NOMO-1 treated with DMSO at 0.1 percent for 48 hours (cell line): Measurements from ENCODE around the gene CRTAC1.
"Not testable (repeated sequence)": the region's sequence is repeated elsewhere in the genome, so short reads cannot be mapped to it uniquely, and the experiment has no call there.

ENCODE experiments used
- DNase-seq: peaks from one replicate; lab custom pipeline; 2025; ENCODE audit not compliant: unreplicated experiment; lab: John Stamatoyannopoulos, UW

Gene CRTAC1

GRCh38 chr10:97849103-97849686 lies 181.2 kb downstream of the CRTAC1 start:
- no peak for DNase-seq

GRCh38 chr10:97844678-97845077 lies 185.7 kb downstream of the CRTAC1 start:
- no peak for DNase-seq

GRCh38 chr10:97843972-97844371 lies 186.4 kb downstream of the CRTAC1 start:
- not testable (repeated sequence) for DNase-seq

GRCh38 chr10:97843281-97843671 lies 187.1 kb downstream of the CRTAC1 start:
- DNase-seq = no peak

- no peak for DNase-seq
Observed at GRCh38 chr10:97842656-97843280, 187.7 kb downstream of the CRTAC1 start.

- DNase-seq = not testable (repeated sequence)
Observed at GRCh38 chr10:97842114-97842513, 188.3 kb downstream of the CRTAC1 start.

GRCh38 chr10:97841166-97841565 lies 189.3 kb downstream of the CRTAC1 start:
- DNase-seq = not testable (repeated sequence)

GRCh38 chr10:97838091-97838490 lies 192.3 kb downstream of the CRTAC1 start:
- no peak for DNase-seq

- DNase-seq = no peak
Observed at GRCh38 chr10:97836446-97836845, 194.0 kb downstream of the CRTAC1 start.

GRCh38 chr10:97831259-97831658 lies 199.2 kb downstream of the CRTAC1 start:
- no peak for DNase-seq

GRCh38 chr10:97830064-97830463 lies 200.4 kb downstream of the CRTAC1 start:
- no peak for DNase-seq

GRCh38 chr10:97828721-97829120 lies 201.7 kb downstream of the CRTAC1 start:
- DNase-seq = no peak

- no peak for DNase-seq
Observed at GRCh38 chr10:97827702-97828291, 202.6 kb downstream of the CRTAC1 start.

- no peak for DNase-seq
Observed at GRCh38 chr10:97826892-97827291, 203.5 kb downstream of the CRTAC1 start.

- no peak for DNase-seq
Observed at GRCh38 chr10:97825020-97825760, 205.2 kb downstream of the CRTAC1 start.

GRCh38 chr10:97823734-97824133 lies 206.7 kb downstream of the CRTAC1 start:
- no peak for DNase-seq

- DNase-seq = no peak
Observed at GRCh38 chr10:97822261-97822687, 208.1 kb downstream of the CRTAC1 start.

GRCh38 chr10:97821308-97822038 lies 208.9 kb downstream of the CRTAC1 start:
- no peak for DNase-seq

- no peak for DNase-seq
Observed at GRCh38 chr10:97820096-97820704, 210.2 kb downstream of the CRTAC1 start.

- DNase-seq = no peak
Observed at GRCh38 chr10:97818572-97818971, 211.8 kb downstream of the CRTAC1 start.

GRCh38 chr10:97816609-97817008 lies 213.8 kb downstream of the CRTAC1 start:
- no peak for DNase-seq
